Activated CD4-positive, alpha-beta memory T cell treated with anti-CD3 and anti-CD28 coated beads, Interleukin-2, amount 10 ng/mL, durations not matched to agents 7 days and 5 days (primary cell): ENCODE data around the gene ZNF236. TPM values are rescaled to one million over a fixed set of nuclear protein-coding genes. Genes with fewer than 3 reads are reported as not detected.

ENCODE experiments used
- CTCF ChIA-PET: fragments of 350-600 bp; sonication (Branson Sonifier 250); formaldehyde crosslinking; loops from one replicate; lab custom pipeline; 2021; ENCODE audit warnings: antibody characterized with exemption, inconsistent platforms; lab: Charles Lee
- POLR2A ChIA-PET: fragments of 350-600 bp; sonication (Branson Sonifier 250); formaldehyde crosslinking; loops from one replicate; lab custom pipeline; 2021; ENCODE audit warnings: antibody characterized with exemption; lab: Charles Lee
- DNase-seq: peaks from one replicate; pipeline ENCODE4 v3.0.0-alpha.2; 2020
- H3K27ac Mint-ChIP-seq: one replicate; pipeline ENCODE4 v1.8.0; 2021; ENCODE audit warnings: mild to moderate bottlenecking, mixed read lengths
- H3K27me3 Mint-ChIP-seq: one replicate; pipeline ENCODE4 v1.8.0; 2021; ENCODE audit warnings: mixed read lengths
- H3K36me3 Mint-ChIP-seq: one replicate; pipeline ENCODE4 v1.8.0; 2021; ENCODE audit warnings: low read depth, mixed read lengths
- H3K4me1 Mint-ChIP-seq: one replicate; pipeline ENCODE4 v1.8.0; 2021; ENCODE audit warnings: mixed read lengths
- H3K4me3 Mint-ChIP-seq: one replicate; pipeline ENCODE4 v1.8.0; 2021; ENCODE audit warnings: mild to moderate bottlenecking, mixed read lengths
- H3K9me3 Mint-ChIP-seq: one replicate; pipeline ENCODE4 v1.8.0; 2021; ENCODE audit warnings: mixed read lengths
- total RNA-seq, 2 experiments: library from RNA; stranded (reverse); gene quantifications; one replicate each; pipeline ENCODE4 v1.2.3, GENCODE V29; 2021

ZNF236 gene
- total RNA-seq, 2 experiments from 2014 or later, result 17.9 to 20.2 TPM

DNA sequence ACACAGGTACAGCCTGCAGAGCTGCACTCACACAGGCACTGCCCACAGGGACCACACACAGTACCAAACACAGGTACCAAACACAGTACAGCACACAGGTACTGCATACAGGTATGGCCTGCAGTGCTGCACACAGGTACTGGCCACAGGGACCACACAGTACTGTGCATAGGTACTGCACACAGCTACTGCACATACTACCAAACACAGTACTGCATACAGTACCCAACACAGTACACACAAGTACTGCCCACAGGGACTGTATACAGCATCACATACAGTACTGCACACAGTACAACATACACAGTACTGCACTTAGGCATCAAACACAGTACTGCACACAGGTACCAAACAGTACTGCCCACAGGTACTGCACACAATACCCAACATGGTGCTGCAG lies 74.3 kb downstream of the ZNF236 start:
- ChIA-PET POLR2A (no interaction called here), CTCF (no interaction called here)
- Mint-ChIP-seq H3K4me1 (no peaks in the 10 kb centered on the region), H3K4me3 (no peak overlapping the region), H3K36me3 (peaks cover 44% of the 10 kb centered on the region), H3K27me3 (no peaks in the 10 kb centered on the region), H3K9me3 (no peaks in the 10 kb centered on the region), H3K27ac (no peak overlapping the region)
- no peak for DNase-seq

DNA sequence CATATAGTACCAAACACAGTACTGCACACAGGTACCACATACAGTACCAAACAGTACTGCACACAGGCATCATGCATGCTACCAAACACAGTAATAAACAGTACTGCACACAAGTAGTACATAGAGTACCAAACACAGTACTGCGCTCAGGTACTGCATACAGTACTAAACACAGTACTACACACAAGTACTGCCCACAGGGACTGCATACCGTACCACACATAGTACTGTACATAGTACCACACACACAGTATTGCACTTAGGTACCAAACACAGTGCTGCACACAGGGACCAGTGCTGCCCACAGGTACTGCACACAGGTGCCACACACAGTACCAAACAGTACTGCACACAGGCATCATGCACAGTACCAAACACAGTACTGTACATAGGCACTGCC lies 74.9 kb downstream of the ZNF236 start:
- no peak for DNase-seq
- peaks cover 47% of the 10 kb centered on the region for H3K36me3 Mint-ChIP-seq
- ChIA-PET CTCF (no interaction called here), POLR2A (no interaction called here)
- H3K9me3 Mint-ChIP-seq, result no peaks in the 10 kb centered on the region
- H3K27me3 Mint-ChIP-seq, result no peaks in the 10 kb centered on the region
- no peaks in the 10 kb centered on the region for H3K4me1 Mint-ChIP-seq
- no peak overlapping the region for H3K27ac Mint-ChIP-seq
- no peak overlapping the region for H3K4me3 Mint-ChIP-seq

DNA sequence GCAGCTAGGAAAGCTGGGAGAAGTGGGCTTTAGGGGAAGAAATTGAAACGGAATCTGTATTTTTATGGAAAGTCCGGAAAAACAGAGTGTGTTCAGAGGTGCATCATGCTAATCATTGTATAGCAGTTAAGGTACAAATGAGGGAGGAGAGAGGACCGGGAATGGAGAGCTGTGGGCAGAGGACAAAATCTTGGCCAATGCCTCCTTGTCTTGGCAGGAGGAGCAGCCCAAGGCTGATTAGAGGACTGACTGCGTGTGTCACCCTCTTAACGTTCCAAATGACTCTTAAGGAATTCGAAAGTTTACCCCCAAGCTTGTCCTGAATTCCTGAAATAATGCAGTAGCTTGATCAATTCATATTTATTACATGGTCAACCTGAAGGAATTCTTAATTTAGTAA lies 81.0 kb downstream of the ZNF236 start:
- H3K4me3 Mint-ChIP-seq, result no peak overlapping the region
- no peak for DNase-seq
- ChIA-PET CTCF (interaction anchor here (1.0 to 1.5 kb wide), 2 partner anchors 19 to 102 kb away, joined by 3 read pairs; no protein-coding TSS in a partner anchor), POLR2A (no interaction called here)
- no peaks in the 10 kb centered on the region for H3K4me1 Mint-ChIP-seq
- no peak overlapping the region for H3K27ac Mint-ChIP-seq
- H3K27me3 Mint-ChIP-seq, result no peaks in the 10 kb centered on the region
- H3K36me3 Mint-ChIP-seq, result peaks cover 20% of the 10 kb centered on the region
- H3K9me3 Mint-ChIP-seq, result no peaks in the 10 kb centered on the region

DNA sequence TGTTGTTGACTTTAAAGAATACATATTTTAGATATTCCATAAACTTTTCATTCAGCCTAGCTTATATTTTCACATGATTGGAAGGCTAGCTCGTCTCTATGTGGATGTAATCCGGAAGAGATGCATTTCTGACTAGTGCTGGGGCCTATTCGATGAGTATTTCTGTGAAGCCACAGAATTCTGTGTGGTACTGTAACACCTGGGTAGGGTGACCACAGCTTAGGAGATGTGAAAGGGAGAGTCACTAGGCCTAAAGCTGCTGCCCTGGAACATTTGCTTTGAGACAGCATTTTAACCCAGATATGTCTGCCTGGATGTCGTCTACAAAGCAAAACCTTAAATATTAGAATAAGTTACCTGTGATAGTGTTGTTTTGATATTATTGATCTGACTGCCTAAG lies 83.5 kb downstream of the ZNF236 start:
- no peaks in the 10 kb centered on the region for H3K27me3 Mint-ChIP-seq
- no peaks in the 10 kb centered on the region for H3K4me1 Mint-ChIP-seq
- no peak overlapping the region for H3K27ac Mint-ChIP-seq
- no peak for DNase-seq
- H3K4me3 Mint-ChIP-seq, result no peak overlapping the region
- ChIA-PET CTCF (no interaction called here), POLR2A (no interaction called here)
- H3K9me3 Mint-ChIP-seq, result no peaks in the 10 kb centered on the region
- peaks cover 31% of the 10 kb centered on the region for H3K36me3 Mint-ChIP-seq

DNA sequence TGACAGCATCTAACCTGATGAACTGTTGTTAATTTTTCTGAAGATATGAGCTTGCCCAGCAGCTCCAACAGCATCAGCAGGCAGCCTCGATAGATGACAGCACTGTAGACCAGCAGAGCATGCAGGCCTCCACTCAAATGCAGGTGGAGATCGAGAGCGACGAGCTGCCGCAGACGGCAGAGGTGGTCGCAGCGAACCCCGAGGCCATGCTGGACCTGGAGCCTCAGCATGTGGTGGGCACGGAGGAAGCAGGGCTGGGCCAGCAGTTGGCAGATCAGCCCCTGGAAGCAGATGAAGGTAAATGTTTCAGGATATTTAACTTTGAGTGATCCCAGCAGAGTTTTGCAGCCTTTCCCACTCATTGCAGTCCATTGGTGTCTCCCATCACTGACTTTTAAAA lies 85.9 kb downstream of the ZNF236 start:
- no peak overlapping the region for H3K4me3 Mint-ChIP-seq
- no peaks in the 10 kb centered on the region for H3K27me3 Mint-ChIP-seq
- ChIA-PET CTCF (no interaction called here), POLR2A (no interaction called here)
- H3K27ac Mint-ChIP-seq, result no peak overlapping the region
- no peak for DNase-seq
- no peaks in the 10 kb centered on the region for H3K4me1 Mint-ChIP-seq
- H3K9me3 Mint-ChIP-seq, result no peaks in the 10 kb centered on the region
- H3K36me3 Mint-ChIP-seq, result peaks cover 30% of the 10 kb centered on the region

DNA sequence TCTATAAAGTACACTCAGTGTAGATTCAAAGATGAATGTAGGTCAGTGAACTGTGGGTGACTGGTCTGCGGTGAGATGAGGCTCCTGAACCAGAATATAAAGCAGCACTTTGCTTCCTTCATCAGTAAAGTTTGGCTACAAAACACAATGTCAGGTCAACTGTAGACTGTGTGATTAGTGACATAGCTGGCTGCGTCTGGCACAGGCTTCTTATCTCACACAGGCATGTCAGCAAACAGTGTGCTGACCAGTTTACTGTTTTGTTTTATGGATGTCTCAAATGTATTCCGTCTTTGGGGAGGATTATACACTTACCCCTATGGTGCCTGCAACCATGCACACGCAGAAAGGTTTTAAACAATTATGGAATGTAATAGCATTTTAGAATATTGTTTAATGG lies 87.1 kb downstream of the ZNF236 start:
- Mint-ChIP-seq H3K36me3 (peaks cover 35% of the 10 kb centered on the region), H3K4me1 (no peaks in the 10 kb centered on the region), H3K27ac (no peak overlapping the region), H3K4me3 (no peak overlapping the region), H3K9me3 (no peaks in the 10 kb centered on the region), H3K27me3 (no peaks in the 10 kb centered on the region)
- no peak for DNase-seq
- ChIA-PET CTCF (interaction anchor here (0.6 kb wide), 1 partner anchor 42 kb away, joined by 3 read pairs; no protein-coding TSS in a partner anchor), POLR2A (no interaction called here)

DNA sequence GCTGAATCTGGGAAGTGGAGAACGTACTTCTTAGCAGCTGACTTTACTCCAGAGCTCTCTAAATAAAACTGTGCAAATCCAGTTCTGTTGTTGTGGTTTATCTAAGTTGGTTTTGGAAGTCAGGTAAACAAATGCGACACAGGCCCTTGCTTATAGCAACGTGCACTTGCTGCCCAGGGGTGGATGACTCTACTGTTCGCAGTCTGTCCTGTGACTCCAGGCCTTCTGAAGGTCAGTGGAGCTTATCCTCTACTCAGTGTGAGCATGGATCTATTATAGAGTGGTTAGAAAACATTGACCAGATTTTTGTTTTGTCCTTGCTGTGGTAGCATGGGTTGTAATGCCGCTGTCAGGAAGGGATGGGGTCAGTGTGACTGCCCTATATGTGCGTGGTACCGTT lies 89.1 kb downstream of the ZNF236 start:
- Mint-ChIP-seq H3K36me3 (peaks cover 45% of the 10 kb centered on the region), H3K9me3 (no peaks in the 10 kb centered on the region), H3K27me3 (no peaks in the 10 kb centered on the region), H3K4me1 (no peaks in the 10 kb centered on the region), H3K27ac (no peak overlapping the region), H3K4me3 (no peak overlapping the region)
- DNase-seq, result no peak
- CTCF ChIA-PET, result interaction anchor here (0.7 to 3.0 kb wide), 2 partner anchors 10 to 57 kb away, joined by 3 to 10 read pairs; no protein-coding TSS in a partner anchor
- POLR2A ChIA-PET, result no interaction called here

DNA sequence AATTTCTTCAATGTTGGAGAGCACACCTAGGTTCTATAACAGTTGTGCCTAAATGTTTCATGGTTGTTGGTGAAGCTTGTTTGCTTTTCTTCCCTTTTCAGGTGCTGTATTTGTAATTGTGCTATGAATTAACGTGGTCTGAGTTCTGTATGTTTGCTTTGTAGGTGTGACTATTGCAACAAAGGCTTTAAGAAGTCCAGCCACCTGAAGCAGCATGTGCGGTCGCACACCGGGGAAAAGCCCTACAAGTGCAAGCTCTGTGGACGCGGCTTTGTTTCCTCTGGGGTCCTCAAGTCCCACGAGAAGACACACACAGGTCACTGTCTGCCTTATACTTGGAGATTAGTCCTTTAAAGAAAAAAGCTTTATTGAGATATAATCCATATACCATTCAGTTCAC lies 91.2 kb downstream of the ZNF236 start:
- no peaks in the 10 kb centered on the region for H3K4me1 Mint-ChIP-seq
- no peaks in the 10 kb centered on the region for H3K27me3 Mint-ChIP-seq
- POLR2A ChIA-PET, result no interaction called here
- DNase-seq, result no peak
- CTCF ChIA-PET, result interaction anchor here (1.8 to 3.0 kb wide), 2 partner anchors 8 to 18 kb away, joined by 5 to 10 read pairs; no protein-coding TSS in a partner anchor
- peaks cover 47% of the 10 kb centered on the region for H3K36me3 Mint-ChIP-seq
- no peaks in the 10 kb centered on the region for H3K9me3 Mint-ChIP-seq
- H3K4me3 Mint-ChIP-seq, result no peak overlapping the region
- no peak overlapping the region for H3K27ac Mint-ChIP-seq

DNA sequence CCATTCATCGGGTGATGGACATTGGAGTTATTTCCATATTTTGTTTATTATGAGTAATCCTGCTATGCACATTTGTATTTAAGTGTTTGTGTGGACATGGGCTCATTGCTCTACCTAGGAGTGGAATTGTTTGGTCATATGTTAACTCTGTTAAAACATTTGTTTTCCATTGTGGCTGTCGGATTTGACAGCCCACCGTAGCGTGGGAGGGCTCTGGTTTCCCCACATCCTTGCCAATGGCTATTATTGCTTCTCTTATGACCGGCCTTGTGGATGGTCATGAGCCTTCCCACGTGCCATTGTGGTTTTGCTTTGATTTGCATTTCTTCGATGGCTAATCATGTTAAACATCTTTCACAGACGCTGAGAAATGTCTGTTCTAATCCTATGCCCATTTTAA lies 92.0 kb downstream of the ZNF236 start:
- Mint-ChIP-seq H3K9me3 (no peaks in the 10 kb centered on the region), H3K4me3 (no peak overlapping the region), H3K36me3 (peaks cover 46% of the 10 kb centered on the region), H3K27me3 (no peaks in the 10 kb centered on the region), H3K4me1 (no peaks in the 10 kb centered on the region), H3K27ac (no peak overlapping the region)
- DNase-seq, result no peak
- ChIA-PET POLR2A (no interaction called here), CTCF (no interaction called here)

DNA sequence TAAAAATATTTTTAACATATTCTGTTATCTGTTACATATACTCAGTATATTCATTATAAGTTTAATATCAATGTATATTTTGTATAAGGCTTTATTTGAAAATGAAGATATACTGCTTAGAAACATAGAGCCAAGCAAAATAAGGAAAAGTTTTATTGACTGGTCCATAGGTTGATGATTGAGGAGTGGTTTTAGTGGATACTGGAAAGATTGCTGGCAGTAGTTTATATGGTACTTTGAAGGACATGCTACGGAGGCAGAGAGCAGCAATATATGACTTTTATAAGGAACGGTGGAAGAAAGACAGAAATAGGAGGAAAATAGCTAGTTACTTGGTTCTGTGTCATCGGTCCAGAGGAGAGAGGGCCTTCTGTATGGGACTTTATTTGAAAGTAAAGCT lies 92.4 kb downstream of the ZNF236 start:
- Mint-ChIP-seq H3K27ac (no peak overlapping the region), H3K36me3 (peaks cover 47% of the 10 kb centered on the region)
- CTCF ChIA-PET, result no interaction called here

DNA sequence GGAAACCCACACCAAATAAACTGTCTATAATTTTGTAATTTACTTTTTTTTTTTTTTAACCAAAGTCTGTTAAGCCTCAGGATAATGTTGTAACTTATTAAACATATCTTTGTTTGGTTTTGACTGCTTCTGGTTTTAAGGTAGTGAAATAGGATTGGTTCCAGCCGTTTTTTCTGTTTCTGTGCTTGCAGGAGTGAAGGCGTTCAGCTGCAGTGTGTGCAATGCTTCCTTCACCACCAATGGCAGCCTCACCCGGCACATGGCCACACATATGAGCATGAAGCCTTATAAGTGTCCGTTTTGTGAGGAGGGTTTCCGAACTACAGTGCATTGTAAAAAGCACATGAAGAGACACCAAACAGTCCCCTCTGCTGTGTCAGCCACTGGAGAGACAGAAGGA lies 93.1 kb downstream of the ZNF236 start:
- H3K27me3 Mint-ChIP-seq, result no peaks in the 10 kb centered on the region
- H3K4me3 Mint-ChIP-seq, result no peak overlapping the region
- ChIA-PET POLR2A (no interaction called here), CTCF (no interaction called here)
- no peak for DNase-seq
- H3K27ac Mint-ChIP-seq, result no peak overlapping the region
- H3K36me3 Mint-ChIP-seq, result peaks cover 50% of the 10 kb centered on the region
- H3K9me3 Mint-ChIP-seq, result no peaks in the 10 kb centered on the region
- no peaks in the 10 kb centered on the region for H3K4me1 Mint-ChIP-seq

More for the DNA sequence above, 92.4 kb downstream of the ZNF236 start:
- no peak for DNase-seq
- H3K9me3 Mint-ChIP-seq, result no peaks in the 10 kb centered on the region
- POLR2A ChIA-PET, result no interaction called here
- no peaks in the 10 kb centered on the region for H3K27me3 Mint-ChIP-seq
- no peak overlapping the region for H3K4me3 Mint-ChIP-seq
- no peaks in the 10 kb centered on the region for H3K4me1 Mint-ChIP-seq

DNA sequence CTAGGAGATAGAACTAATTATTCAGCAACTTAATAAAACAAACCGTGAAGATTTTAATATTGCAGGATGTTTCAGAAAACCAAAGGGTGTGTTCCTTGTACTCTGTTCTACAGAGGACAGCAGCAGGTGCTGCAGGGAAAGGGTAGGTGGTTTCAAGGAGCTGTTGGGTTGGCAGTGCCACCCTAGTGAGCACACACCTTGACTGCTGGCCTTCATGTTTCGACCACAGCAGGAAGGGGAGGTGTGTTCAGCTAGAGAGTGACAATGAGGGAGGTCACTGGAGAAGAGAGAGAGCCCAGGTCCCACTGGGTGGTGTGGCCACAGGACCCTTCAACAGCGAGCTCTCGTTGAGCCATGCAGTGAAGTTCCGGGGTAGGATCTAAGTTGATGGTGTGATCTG lies 98.6 kb downstream of the ZNF236 start:
- peak overlapping the region; percentile 57 for H3K27ac Mint-ChIP-seq
- CTCF ChIA-PET, result interaction anchor here (1.1 to 2.6 kb wide), 4 partner anchors 9 to 730 kb away, joined by 3 to 33 read pairs (median 7); no protein-coding TSS in a partner anchor
- no peak for DNase-seq
- POLR2A ChIA-PET, result interaction anchor here (1.1 to 1.5 kb wide), 2 partner anchors 65 to 133 kb away, joined by 3 to 4 read pairs; no protein-coding TSS in a partner anchor
- peaks cover 15% of the 10 kb centered on the region for H3K4me1 Mint-ChIP-seq
- no peak overlapping the region for H3K4me3 Mint-ChIP-seq
- H3K36me3 Mint-ChIP-seq, result peaks cover 63% of the 10 kb centered on the region
- H3K9me3 Mint-ChIP-seq, result no peaks in the 10 kb centered on the region
- H3K27me3 Mint-ChIP-seq, result no peaks in the 10 kb centered on the region

DNA sequence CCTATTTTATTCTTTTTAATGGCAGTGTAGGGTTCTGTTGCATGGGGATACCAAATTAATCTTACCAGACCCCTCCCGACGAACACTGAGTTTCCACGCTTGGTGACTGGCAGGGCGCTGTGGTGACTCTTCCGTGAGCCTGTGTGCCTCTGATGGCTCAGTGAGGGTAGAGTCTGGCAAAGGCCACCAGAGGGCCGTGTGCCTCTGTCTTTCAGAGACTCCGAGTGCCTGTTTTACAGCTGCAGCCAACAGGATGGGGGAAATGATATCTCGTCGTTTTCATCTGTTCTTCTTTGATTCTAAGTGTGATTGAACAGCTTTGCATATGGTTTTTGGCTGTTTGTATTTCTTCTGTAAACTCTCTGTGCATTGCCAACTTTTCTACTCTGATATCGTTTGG lies 99.8 kb downstream of the ZNF236 start:
- DNase-seq, result peak; percentile 62
- Mint-ChIP-seq H3K27ac (no peak overlapping the region), H3K4me3 (no peak overlapping the region), H3K36me3 (peaks cover 62% of the 10 kb centered on the region), H3K4me1 (peaks cover 15% of the 10 kb centered on the region), H3K27me3 (no peaks in the 10 kb centered on the region), H3K9me3 (no peaks in the 10 kb centered on the region)
- ChIA-PET CTCF (interaction anchor here (0.6 to 2.6 kb wide), 16 partner anchors 10 to 729 kb away, joined by 3 to 33 read pairs (median 4); no protein-coding TSS in a partner anchor), POLR2A (interaction anchor here (0.7 to 1.5 kb wide), 3 partner anchors 64 to 758 kb away, joined by 3 to 4 read pairs (median 3); no protein-coding TSS in a partner anchor)

DNA sequence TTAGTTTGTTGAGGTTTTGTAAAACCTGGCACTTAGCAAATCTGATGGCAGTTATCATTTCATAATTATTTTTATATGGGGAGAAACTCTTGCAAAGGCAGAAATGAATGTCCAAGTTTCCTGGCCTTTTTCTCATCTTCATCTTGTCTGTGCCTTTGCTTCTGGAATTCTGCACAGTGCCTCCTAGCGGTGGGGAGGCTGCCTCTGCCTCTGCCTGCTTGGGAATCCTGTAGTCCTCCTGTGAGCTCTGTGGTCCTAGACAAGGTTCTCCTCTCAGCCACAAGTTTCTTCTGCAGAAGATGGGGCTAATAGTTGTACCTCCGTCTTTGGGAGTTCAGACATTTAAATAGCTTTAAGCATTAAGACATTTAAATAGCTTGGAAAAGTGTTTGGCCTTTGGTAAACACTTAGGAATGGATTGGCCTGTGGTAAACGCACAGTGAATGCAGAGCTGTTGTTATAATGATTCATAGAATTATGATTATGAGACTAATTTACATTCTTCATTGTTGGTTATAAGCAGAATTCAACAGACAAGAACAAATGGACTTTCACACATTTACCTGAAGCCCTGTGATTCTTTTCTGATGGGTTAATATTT lies 101.2 kb downstream of the ZNF236 start:
- H3K27ac Mint-ChIP-seq, result no peak overlapping the region
- no peaks in the 10 kb centered on the region for H3K9me3 Mint-ChIP-seq
- no peaks in the 10 kb centered on the region for H3K27me3 Mint-ChIP-seq
- DNase-seq, result no peak
- POLR2A ChIA-PET, result no interaction called here
- peaks cover 16% of the 10 kb centered on the region for H3K4me1 Mint-ChIP-seq
- peaks cover 64% of the 10 kb centered on the region for H3K36me3 Mint-ChIP-seq
- CTCF ChIA-PET, result interaction anchor here (0.6 to 2.4 kb wide), 3 partner anchors 60 to 121 kb away, joined by 3 to 17 read pairs (median 4); no protein-coding TSS in a partner anchor
- no peak overlapping the region for H3K4me3 Mint-ChIP-seq
